ENCODE measurements around the gene CCDC91. TPM values are rescaled to one million over a fixed set of nuclear protein-coding genes. Genes with fewer than 3 reads are reported as not detected.

CCDC91 gene
- total RNA-seq, 4 donors from 2014 or later, result 7.2 to 37.6 (median 22.7) TPM

GRCh38 chr12:28247806-28248205, 57.5 kb downstream of the CCDC91 start:
- Histone ChIP-seq H3K27ac (no peak overlapping the region), H3K4me1 (peaks cover 0 to 15% (median 2%) of the 10 kb centered on the region in 3 donors), H3K4me3 (no peak overlapping the region), H3K36me3 (no peaks in the 10 kb centered on the region), H3K27me3 (no peaks in the 10 kb centered on the region), H3K9me3 (no peaks in the 10 kb centered on the region)
- TF ChIP-seq POLR2A (IDR thresholded peaks at IDR 0.05) (no peak), CTCF (IDR thresholded peaks at IDR 0.05) (no peak)
- WGBS, 2 donors, result 72 to 80% methylated on average over 6 to 7 of the region's 7 CpGs
- no peak for DNase-seq
- intact Hi-C loops (cut with DNase I), result no loop called here

DNA sequence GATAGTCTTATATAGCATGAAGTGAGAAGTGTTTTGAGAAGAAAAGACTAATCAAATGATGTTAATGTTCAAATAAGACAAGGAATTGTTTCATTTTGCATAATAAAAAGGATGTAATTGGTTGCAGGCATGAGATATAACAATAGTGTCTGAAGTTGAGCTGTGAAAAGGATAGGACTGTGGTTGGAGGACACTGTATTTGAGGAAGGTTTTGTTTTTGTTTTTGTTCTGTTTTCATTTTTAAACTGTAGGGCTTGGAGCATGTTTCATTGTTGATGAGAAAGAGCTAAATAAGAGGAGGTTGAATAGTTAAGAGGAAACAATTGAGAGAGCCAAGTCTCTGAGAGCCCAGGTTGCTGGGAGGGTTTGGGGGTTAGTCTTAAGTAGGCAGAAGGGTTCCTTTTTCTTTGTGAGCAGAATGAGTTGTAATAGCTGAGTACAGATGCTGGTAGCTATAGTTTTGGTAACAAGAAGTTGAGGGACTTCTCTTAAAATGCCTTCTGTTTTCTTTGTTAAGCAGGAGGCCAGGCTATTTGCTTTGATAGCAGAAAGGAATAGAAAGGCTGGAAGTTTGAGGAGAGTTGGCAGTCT, 58.4 kb downstream of the CCDC91 start:
- TF ChIP-seq CTCF (IDR thresholded peaks at IDR 0.05) (no peak), POLR2A (IDR thresholded peaks at IDR 0.05) (no peak)
- no peak for DNase-seq
- Histone ChIP-seq H3K36me3 (no peaks in the 10 kb centered on the region), H3K4me3 (no peak overlapping the region), H3K27ac (no peak overlapping the region), H3K27me3 (no peaks in the 10 kb centered on the region), H3K9me3 (no peaks in the 10 kb centered on the region), H3K4me1 (peaks cover 0 to 15% (median 2%) of the 10 kb centered on the region in 3 donors)
- intact Hi-C loops (cut with DNase I), result no loop called here

DNA sequence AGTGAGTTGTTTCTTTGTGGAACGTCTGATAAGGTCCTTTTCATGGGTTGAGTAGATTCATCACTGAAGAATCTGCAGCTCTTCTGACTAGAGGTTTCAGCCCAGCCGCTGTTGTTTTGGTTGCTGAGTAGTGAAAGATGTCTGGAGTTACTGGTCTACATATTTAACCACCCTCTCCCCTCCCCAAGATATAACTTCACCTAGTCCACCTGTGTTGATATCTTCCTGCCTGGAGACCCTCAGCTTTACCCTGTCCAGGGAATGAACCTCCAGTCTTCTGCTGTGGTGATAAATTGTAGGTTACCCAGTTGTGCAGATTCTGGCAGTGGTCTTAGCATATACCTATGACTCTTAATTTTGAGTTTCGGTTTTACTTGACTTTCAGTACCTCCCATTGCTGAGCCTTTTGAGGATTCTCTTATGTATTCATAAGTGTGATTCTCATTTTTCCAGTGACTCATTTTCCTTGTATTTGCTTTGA, 62.9 kb downstream of the CCDC91 start:
- WGBS, 2 donors, result 81 to 89% methylated on average over 3 of the region's 3 CpGs

GRCh38 chr12:28257411-28257810, 67.2 kb downstream of the CCDC91 start:
- H3K4me3 ChIP-seq, result no peak overlapping the region
- intact Hi-C loops (cut with DNase I), result no loop called here
- H3K4me1 ChIP-seq, result no peaks in the 10 kb centered on the region
- no peak overlapping the region for H3K27ac ChIP-seq
- no peaks in the 10 kb centered on the region for H3K27me3 ChIP-seq
- H3K9me3 ChIP-seq, result no peaks in the 10 kb centered on the region
- H3K36me3 ChIP-seq, result peaks cover 0 to 11% (median 0%) of the 10 kb centered on the region in 3 donors
- TF ChIP-seq CTCF (IDR thresholded peaks at IDR 0.05), result no peak
- no peak for TF ChIP-seq POLR2A (IDR thresholded peaks at IDR 0.05)
- no peak for DNase-seq

More for the DNA sequence above, 62.9 kb downstream of the CCDC91 start:
- peaks cover 0 to 13% (median 2%) of the 10 kb centered on the region in 3 donors for H3K4me1 ChIP-seq
- H3K27ac ChIP-seq, result no peak overlapping the region
- H3K36me3 ChIP-seq, result no peaks in the 10 kb centered on the region
- intact Hi-C loops (cut with DNase I), result no loop called here
- no peak overlapping the region for H3K4me3 ChIP-seq
- H3K9me3 ChIP-seq, result no peaks in the 10 kb centered on the region
- H3K27me3 ChIP-seq, result no peaks in the 10 kb centered on the region
- TF ChIP-seq CTCF (IDR thresholded peaks at IDR 0.05) (no peak), POLR2A (IDR thresholded peaks at IDR 0.05) (no peak)
- no peak for DNase-seq

GRCh38 chr12:28258998-28259397, 68.7 kb downstream of the CCDC91 start:
- no peak overlapping the region for H3K27ac ChIP-seq
- TF ChIP-seq CTCF (IDR thresholded peaks at IDR 0.05) (no peak), POLR2A (IDR thresholded peaks at IDR 0.05) (no peak)
- H3K4me3 ChIP-seq, result no peak overlapping the region
- H3K36me3 ChIP-seq, result peaks cover 0 to 11% (median 0%) of the 10 kb centered on the region in 3 donors
- H3K9me3 ChIP-seq, result no peaks in the 10 kb centered on the region
- intact Hi-C loops (cut with DNase I), result no loop called here
- no peaks in the 10 kb centered on the region for H3K27me3 ChIP-seq
- 80 to 92% methylated on average over 1 of the region's 1 CpG for WGBS, 2 donors
- H3K4me1 ChIP-seq, result no peaks in the 10 kb centered on the region
- no peak for DNase-seq
